ENCODE data around the gene UAP1L1. TPM values are rescaled to one million over a fixed set of nuclear protein-coding genes. Genes with fewer than 3 reads are reported as not detected.
A peak's percentile ranks its signal among the peaks of the same experiment; 100 is the strongest.

The UAP1L1 gene
- total and polyA plus RNA-seq, 12 donors = 3.4 to 24.3 (median 8.5) TPM

- TF ChIP-seq CTCF (IDR thresholded peaks at IDR 0.05) = peak in 1 of 9 donors; percentile 14
- peak overlapping the region in 1 of 10 donors; percentile 55 for H3K4me3 ChIP-seq
- peaks cover 30 to 50% (median 41%) of the 10 kb centered on the region in 9 donors for H3K4me1 ChIP-seq
- no peaks in the 10 kb centered on the region for H3K36me3 ChIP-seq
- peak overlapping the region; percentile 14 to 93 (median 85) for H3K27ac ChIP-seq
- H3K9me3 ChIP-seq = no peaks in the 10 kb centered on the region
- intact Hi-C loops (cut with DNase I) = no loop called here
- DNase-seq (peak; percentile 93 to 97), ATAC-seq (peak; percentile 83 to 96 (median 93))
- H3K27me3 ChIP-seq = peaks cover 6 to 49% (median 32%) of the 10 kb centered on the region in 7 donors
- 22 to 23% methylated on average over 27 to 28 of the region's 28 CpGs for WGBS, 2 donors
Measured at GRCh38 chr9:137055385-137056364, 21.6 kb upstream of the UAP1L1 start.

- Histone ChIP-seq H3K4me1 (peaks cover 30 to 50% (median 41%) of the 10 kb centered on the region in 9 donors), H3K27ac (peak overlapping the region in 3 of 10 donors; percentile 25 to 87 (median 85)), H3K9me3 (no peaks in the 10 kb centered on the region), H3K27me3 (peaks cover 6 to 37% (median 26%) of the 10 kb centered on the region in 7 donors), H3K4me3 (no peak overlapping the region), H3K36me3 (no peaks in the 10 kb centered on the region)
- ATAC-seq (no peak), DNase-seq (no peak)
- no peak for TF ChIP-seq CTCF (IDR thresholded peaks at IDR 0.05)
- WGBS, 2 donors = 72 to 78% methylated on average over 17 of the region's 17 CpGs
- intact Hi-C loops (cut with DNase I) = no loop called here
Measured at GRCh38 chr9:137056739-137057415, 20.4 kb upstream of the UAP1L1 start.

GRCh38 chr9:137057545-137057944 is 19.8 kb upstream of the UAP1L1 start:
- Histone ChIP-seq H3K4me1 (peaks cover 30 to 48% (median 37%) of the 10 kb centered on the region in 9 donors), H3K27me3 (peaks cover 6 to 30% (median 20%) of the 10 kb centered on the region in 7 donors), H3K4me3 (no peak overlapping the region), H3K9me3 (no peaks in the 10 kb centered on the region), H3K36me3 (no peaks in the 10 kb centered on the region), H3K27ac (peak overlapping the region in 2 of 10 donors; percentile 25 to 87)
- no peak for ATAC-seq
- intact Hi-C loops (cut with DNase I) = no loop called here
- DNase-seq = peak in 1 of 2 donors; percentile 13
- WGBS, 2 donors = 74 to 76% methylated on average over 16 of the region's 16 CpGs
- TF ChIP-seq CTCF (IDR thresholded peaks at IDR 0.05) = no peak

- Histone ChIP-seq H3K4me1 (peaks cover 22 to 36% (median 28%) of the 10 kb centered on the region in 9 donors), H3K36me3 (no peaks in the 10 kb centered on the region), H3K9me3 (no peaks in the 10 kb centered on the region), H3K4me3 (no peak overlapping the region), H3K27me3 (peaks cover under 1 to 19% (median 9%) of the 10 kb centered on the region in 7 donors), H3K27ac (no peak overlapping the region)
- ATAC-seq = no peak
- 91% methylated on average over 9 of the region's 9 CpGs for WGBS, 2 donors
- no peak for TF ChIP-seq CTCF (IDR thresholded peaks at IDR 0.05)
- DNase-seq = no peak
- intact Hi-C loops (cut with DNase I) = no loop called here
Measured at GRCh38 chr9:137058521-137059234, 18.6 kb upstream of the UAP1L1 start.

Measured in heart right ventricle (tissue), 16 donors.